SK-N-SH (cell line): ENCODE measurements around the gene NAPA. TPM values are rescaled to one million over a fixed set of nuclear protein-coding genes. Genes with fewer than 3 reads are reported as not detected.

Source experiments
- CTCF ChIA-PET: fragments of 300-600, 350-600 bp; formaldehyde crosslinking; extraction: SDS; loops from one replicate; lab custom pipeline; 2021; lab: Yijun Ruan, JAX
- POLR2A ChIA-PET: fragments of 350-600 bp; sonication (Branson Sonifier 250); formaldehyde crosslinking; extraction: SDS; loops from one replicate; lab custom pipeline; 2020; ENCODE audit warnings: antibody characterized with exemption, inconsistent platforms; lab: Yijun Ruan, JAX
- DNase-seq: peaks from one replicate; pipeline ENCODE4 v3.0.0; 2012
- H2AFZ ChIP-seq: fragments of 200-600 bp; sonication (generic); 2 replicates; pipeline ENCODE4 v1.8.1; 2016; ENCODE audit warnings: antibody characterized with exemption, mild to moderate bottlenecking, low read depth
- H3F3A ChIP-seq: fragments of 200-600 bp; sonication (generic); replicated peaks from 2 replicates; pipeline ENCODE3; 2016; ENCODE audit warnings: antibody characterized with exemption, mild to moderate bottlenecking; ENCODE audit not compliant: insufficient read depth
- H3K27ac ChIP-seq, 2 experiments: fragments of 200-500 bp in 1 of 2; fragments of 200-600 bp in 1 of 2; sonication (Bioruptor generic) in 1 of 2; sonication (generic), shearing (Covaris generic) in 1 of 2; 2 replicates each; pipeline versions ENCODE4 v1.5.1 to v1.6.1; 2014 to 2016; ENCODE audit warnings: low read depth in 2 of 2, inconsistent platforms in 1 of 2, low read length in 1 of 2, mild to moderate bottlenecking in 1 of 2, mixed read lengths in 1 of 2
- H3K27me3 ChIP-seq: fragments of 200-600 bp; sonication (generic), shearing (Covaris generic); 2 replicates; pipeline ENCODE4 v1.6.1; 2016; ENCODE audit warnings: mixed run types; ENCODE audit not compliant: insufficient read depth
- H3K36me3 ChIP-seq, 2 experiments: fragments of 200-500 bp in 1 of 2; fragments of 200-600 bp in 1 of 2; sonication (Bioruptor generic) in 1 of 2; sonication (generic) in 1 of 2; replicated peaks in 1 of 2; 2 replicates each; pipeline versions ENCODE3 to v1.5.1; 2014 to 2016; ENCODE audit warnings: low read length in 1 of 2, mild to moderate bottlenecking in 1 of 2; ENCODE audit not compliant: insufficient read depth in 2 of 2, control insufficient read depth in 1 of 2
- H3K4me1 ChIP-seq, 2 experiments: fragments of 200-500 bp in 1 of 2; fragments of 200-600 bp in 1 of 2; sonication (Bioruptor generic) in 1 of 2; sonication (generic), shearing (Covaris generic) in 1 of 2; 2 replicates each; pipeline versions ENCODE4 v1.5.1 to v1.6.1; 2014 to 2016; ENCODE audit warnings: low read depth in 1 of 2, low read length in 1 of 2, mixed run types in 1 of 2; ENCODE audit not compliant: insufficient read depth in 2 of 2, control insufficient read depth in 1 of 2
- H3K4me2 ChIP-seq: fragments of 200-600 bp; sonication (generic), shearing (Covaris generic); 2 replicates; pipeline ENCODE4 v1.6.1; 2017; ENCODE audit warnings: mixed run types
- H3K4me3 ChIP-seq, 2 experiments: fragments of 200-500 bp in 1 of 2; fragments of 200-600 bp in 1 of 2; sonication (Bioruptor generic) in 1 of 2; sonication (generic), shearing (Covaris generic) in 1 of 2; 2 replicates each; pipeline versions ENCODE4 v1.5.1 to v1.8.1; 2014 to 2016; ENCODE audit warnings: low read depth in 2 of 2, inconsistent platforms in 1 of 2, low read length in 1 of 2, mild to moderate bottlenecking in 1 of 2, mixed read lengths in 1 of 2, moderate library complexity in 1 of 2
- H3K79me2 ChIP-seq: fragments of 200-600 bp; sonication (generic); 2 replicates; pipeline ENCODE4 v1.8.1; 2017; ENCODE audit warnings: mild to moderate bottlenecking; ENCODE audit not compliant: insufficient read depth
- H3K9ac ChIP-seq: fragments of 200-600 bp; sonication (generic); 2 replicates; pipeline ENCODE4 v1.6.1; 2017; ENCODE audit warnings: mixed run types
- H3K9me2 ChIP-seq: fragments of 200-600 bp; sonication (generic); 2 replicates; pipeline ENCODE4 v1.6.1; 2017; ENCODE audit warnings: mixed run types
- H3K9me3 ChIP-seq: fragments of 200-600 bp; sonication (generic); 2 replicates; pipeline ENCODE4 v1.6.1; 2017; ENCODE audit warnings: mixed run types, mild to moderate bottlenecking, moderate library complexity
- H4K20me1 ChIP-seq: fragments of 200-600 bp; sonication (generic); 2 replicates; pipeline ENCODE4 v1.6.1; 2017; ENCODE audit warnings: mild to moderate bottlenecking, mixed run types; ENCODE audit not compliant: insufficient read depth
- ELF1 ChIP-seq: IDR thresholded peaks from 2 replicates; pipeline ENCODE4 v1.4.0; 2012
- GABPA ChIP-seq: IDR thresholded peaks from 2 replicates; pipeline ENCODE4 v1.4.0; 2012; ENCODE audit warnings: low read depth, mild to moderate bottlenecking
- MEF2A ChIP-seq: IDR thresholded peaks from 2 replicates; pipeline ENCODE4 v1.4.0; 2012; ENCODE audit warnings: low read depth, borderline replicate concordance
- MXI1 ChIP-seq: IDR thresholded peaks from 2 replicates; pipeline ENCODE4 v1.6.1; 2012; ENCODE audit warnings: mild to moderate bottlenecking, low read depth, low read length, improper control_type of control experiment
- NRF1 ChIP-seq: IDR thresholded peaks from 2 replicates; pipeline ENCODE4 v1.6.1; 2012; ENCODE audit warnings: low read depth, mild to moderate bottlenecking, low read length
- RXRA ChIP-seq: IDR thresholded peaks from 2 replicates; pipeline ENCODE4 v1.4.0; 2012; ENCODE audit warnings: low read depth, mild to moderate bottlenecking, borderline replicate concordance
- TEAD4 ChIP-seq: IDR thresholded peaks from 2 replicates; pipeline ENCODE4 v1.4.0; 2012; ENCODE audit warnings: mild to moderate bottlenecking, borderline replicate concordance; ENCODE audit not compliant: insufficient read depth
- YY1 ChIP-seq: IDR thresholded peaks from 2 replicates; pipeline ENCODE4 v1.4.0; 2012; ENCODE audit warnings: low read depth, mild to moderate bottlenecking
- WGBS: methylation state at CpG from one replicate; pipeline ENCODE4 v1.1.6; 2017; ENCODE audit warnings: low lambda C conversion rate; 5-methylcytosine and 5-hydroxymethylcytosine counted together
- polyA plus RNA-seq, 3 experiments: library from polyadenylated mRNA; depleted of rRNA; stranded (reverse); fragments of >200 nt; gene quantifications; 2 replicates each; pipeline ENCODE4 v1.2.3, GENCODE V29; 2012
- TF ChIP-seq, protein P1 (sequence below): IDR thresholded peaks from 2 replicates; pipeline ENCODE4 v1.4.0; 2012; ENCODE audit warnings: low read depth, borderline replicate concordance
- TF ChIP-seq, protein P2 (sequence below): IDR thresholded peaks from 2 replicates; pipeline ENCODE4; 2012
- TF ChIP-seq, protein P3 (sequence below): IDR thresholded peaks from 2 replicates; pipeline ENCODE4 v1.4.0; 2012; ENCODE audit warnings: low read depth, borderline replicate concordance

NAPA gene
- polyA plus RNA-seq, 1 of the 3 experiments (the other 2 are of a cell fraction) = 84.1 TPM

DNA sequence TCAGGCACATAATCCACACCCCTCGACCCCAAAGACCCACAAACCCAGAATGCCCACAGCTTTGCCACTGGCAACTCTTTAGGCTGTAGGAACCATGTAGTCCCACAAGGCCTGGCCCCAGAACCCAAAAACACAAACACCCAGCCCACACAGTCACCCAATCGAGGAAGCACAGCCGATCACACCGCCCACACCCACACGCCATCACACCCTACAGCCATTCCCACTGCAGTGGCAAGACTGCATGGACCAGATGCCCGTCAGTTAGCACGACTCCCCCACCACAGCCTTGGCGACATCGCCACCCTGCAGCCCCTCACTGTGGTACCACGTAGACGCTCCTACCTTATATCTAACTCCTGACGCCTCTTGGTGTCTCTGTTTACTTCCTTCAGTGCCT is 71.5 kb downstream of the NAPA start:
- Histone ChIP-seq H3F3A (peaks cover 4% of the 10 kb centered on the region), H2AFZ (no peak overlapping the region), H3K9me3 (no peaks in the 10 kb centered on the region), H3K79me2 (no peaks in the 10 kb centered on the region), H3K27ac (no peak overlapping the region), H3K4me1 (peaks cover 0 to 9% of the 10 kb centered on the region in 2 experiments; a peak in 2 of 4 replicates)
- TF ChIP-seq RXRA = no peak
- no peak for TF ChIP-seq ELF1
- TF ChIP-seq, protein P1, sequence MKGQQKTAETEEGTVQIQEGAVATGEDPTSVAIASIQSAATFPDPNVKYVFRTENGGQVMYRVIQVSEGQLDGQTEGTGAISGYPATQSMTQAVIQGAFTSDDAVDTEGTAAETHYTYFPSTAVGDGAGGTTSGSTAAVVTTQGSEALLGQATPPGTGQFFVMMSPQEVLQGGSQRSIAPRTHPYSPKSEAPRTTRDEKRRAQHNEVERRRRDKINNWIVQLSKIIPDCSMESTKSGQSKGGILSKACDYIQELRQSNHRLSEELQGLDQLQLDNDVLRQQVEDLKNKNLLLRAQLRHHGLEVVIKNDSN = no peak
- no peak for TF ChIP-seq YY1
- TF ChIP-seq, protein P2, sequence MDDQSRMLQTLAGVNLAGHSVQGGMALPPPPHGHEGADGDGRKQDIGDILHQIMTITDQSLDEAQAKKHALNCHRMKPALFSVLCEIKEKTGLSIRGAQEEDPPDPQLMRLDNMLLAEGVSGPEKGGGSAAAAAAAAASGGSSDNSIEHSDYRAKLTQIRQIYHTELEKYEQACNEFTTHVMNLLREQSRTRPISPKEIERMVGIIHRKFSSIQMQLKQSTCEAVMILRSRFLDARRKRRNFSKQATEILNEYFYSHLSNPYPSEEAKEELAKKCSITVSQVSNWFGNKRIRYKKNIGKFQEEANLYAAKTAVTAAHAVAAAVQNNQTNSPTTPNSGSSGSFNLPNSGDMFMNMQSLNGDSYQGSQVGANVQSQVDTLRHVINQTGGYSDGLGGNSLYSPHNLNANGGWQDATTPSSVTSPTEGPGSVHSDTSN = no peak
- TF ChIP-seq, protein P3, sequence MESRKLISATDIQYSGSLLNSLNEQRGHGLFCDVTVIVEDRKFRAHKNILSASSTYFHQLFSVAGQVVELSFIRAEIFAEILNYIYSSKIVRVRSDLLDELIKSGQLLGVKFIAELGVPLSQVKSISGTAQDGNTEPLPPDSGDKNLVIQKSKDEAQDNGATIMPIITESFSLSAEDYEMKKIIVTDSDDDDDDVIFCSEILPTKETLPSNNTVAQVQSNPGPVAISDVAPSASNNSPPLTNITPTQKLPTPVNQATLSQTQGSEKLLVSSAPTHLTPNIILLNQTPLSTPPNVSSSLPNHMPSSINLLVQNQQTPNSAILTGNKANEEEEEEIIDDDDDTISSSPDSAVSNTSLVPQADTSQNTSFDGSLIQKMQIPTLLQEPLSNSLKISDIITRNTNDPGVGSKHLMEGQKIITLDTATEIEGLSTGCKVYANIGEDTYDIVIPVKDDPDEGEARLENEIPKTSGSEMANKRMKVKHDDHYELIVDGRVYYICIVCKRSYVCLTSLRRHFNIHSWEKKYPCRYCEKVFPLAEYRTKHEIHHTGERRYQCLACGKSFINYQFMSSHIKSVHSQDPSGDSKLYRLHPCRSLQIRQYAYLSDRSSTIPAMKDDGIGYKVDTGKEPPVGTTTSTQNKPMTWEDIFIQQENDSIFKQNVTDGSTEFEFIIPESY = no peak
- no peak for TF ChIP-seq TEAD4
- TF ChIP-seq MEF2A = no peak
- TF ChIP-seq GABPA = no peak
- TF ChIP-seq MXI1 = no peak
- TF ChIP-seq, all 33 proteins: peak for 0
- Histone ChIP-seq H3K9me2 (no peaks in the 10 kb centered on the region), H3K4me2 (no peak overlapping the region), H3K4me3 (no peak overlapping the region), H4K20me1 (0 out of 2 replicates have a peak, but pooled peaks cover 3% of the 10 kb centered on the region), H3K27me3 (no peaks in the 10 kb centered on the region; the same call in 1 of the 2 replicates), H3K36me3 (no peaks in the 10 kb centered on the region), H3K9ac (no peak overlapping the region)
- CTCF ChIA-PET = interaction anchor here (1.1 to 8.4 kb wide), 3 partner anchors 8 to 255 kb away, joined by 4 to 80 read pairs (median 32); partner anchors contain the start of gene KPTN
- no peak for DNase-seq
- 45% methylated on average over 11 of the region's 12 CpGs for WGBS
- POLR2A ChIA-PET = no interaction called here

DNA sequence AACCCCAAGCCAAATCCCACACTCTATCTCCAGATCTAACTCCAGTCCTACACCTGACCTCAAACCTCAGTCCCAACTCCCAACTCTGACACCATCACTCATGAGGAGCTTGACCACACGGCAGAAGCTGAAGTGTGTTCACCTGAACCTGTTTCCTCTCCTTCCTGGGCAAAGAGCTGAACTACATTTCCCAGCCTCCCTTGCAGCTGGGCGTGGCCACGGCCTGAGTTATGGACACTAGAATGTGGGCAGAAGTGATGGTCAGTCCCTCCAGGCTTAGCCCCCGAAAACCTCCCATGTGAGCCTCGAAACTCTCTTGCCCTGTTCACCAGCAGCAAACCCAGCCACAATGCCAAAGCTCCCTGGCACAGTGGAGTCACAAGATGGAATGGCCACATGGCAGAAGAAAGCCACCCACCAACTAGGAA is 76.1 kb downstream of the NAPA start:
- H3K27ac ChIP-seq = no peak overlapping the region

More for the DNA sequence above, 76.1 kb downstream of the NAPA start:
- Histone ChIP-seq H4K20me1 (no peaks in the 10 kb centered on the region), H3K27me3 (no peaks in the 10 kb centered on the region; the same call in 1 of the 2 replicates), H3K9me3 (no peaks in the 10 kb centered on the region), H3K9ac (no peak overlapping the region), H3K4me1 (no peaks in the 10 kb centered on the region; a peak in 1 of 4 replicates), H3K4me3 (no peak overlapping the region), H2AFZ (no peak overlapping the region), H3K79me2 (no peaks in the 10 kb centered on the region)
- WGBS = 8% methylated on average over 5 of the region's 5 CpGs
- POLR2A ChIA-PET = interaction anchor here (0.6 to 0.9 kb wide), 3 partner anchors 9 to 45 kb away, joined by 3 to 5 read pairs (median 5); partner anchors contain the start of gene KPTN
- DNase-seq = no peak
- no peak for TF ChIP-seq NRF1
- TF ChIP-seq, all 33 proteins: peak for 0
- Histone ChIP-seq H3K9me2 (no peaks in the 10 kb centered on the region), H3K36me3 (no peaks in the 10 kb centered on the region), H3K4me2 (no peak overlapping the region), H3F3A (no peaks in the 10 kb centered on the region)
- CTCF ChIA-PET = interaction anchor here (0.7 to 9.3 kb wide), 7 partner anchors 10 to 304 kb away, joined by 3 to 168 read pairs (median 14); partner anchors contain the start of gene NAPA

Other genes starting within 250 kb of the NAPA start
- gene INAFM1, start 240.2 kb downstream of the NAPA start, polyA plus RNA-seq (2012; rRNA removed) = 3.8 and 5.5 TPM in 2 replicates
- gene C5AR1, start 205.2 kb downstream of the NAPA start, polyA plus RNA-seq (2012; rRNA removed) = 1.2 and 1.3 TPM in 2 replicates
- gene C5AR2, start 182.9 kb downstream of the NAPA start, polyA plus RNA-seq (2012; rRNA removed) = 0.02 TPM in 1 of 2 replicates, not detected in the other
- gene DHX34, start 165.7 kb downstream of the NAPA start, polyA plus RNA-seq (2012; rRNA removed) = 14.8 and 16.4 TPM in 2 replicates
- 61.0 and 69.8 TPM in 2 replicates for gene MEIS3, start 95.5 kb downstream of the NAPA start, polyA plus RNA-seq (2012; rRNA removed)
- 0.29 and 0.58 TPM in 2 replicates for gene SLC8A2, start 43.2 kb downstream of the NAPA start, polyA plus RNA-seq (2012; rRNA removed)
- 15.8 and 17.7 TPM in 2 replicates for gene KPTN, start 30.8 kb downstream of the NAPA start, polyA plus RNA-seq (2012; rRNA removed)
- 0.08 TPM in 2 replicates for gene ZNF541, start 58.1 kb upstream of the NAPA start, polyA plus RNA-seq (2012; rRNA removed)
- 0.75 and 1.4 TPM in 2 replicates for gene BICRA, start 94.1 kb upstream of the NAPA start, polyA plus RNA-seq (2012; rRNA removed)
- gene EHD2, start 198.4 kb upstream of the NAPA start, polyA plus RNA-seq (2012; rRNA removed) = 26.3 and 55.5 TPM in 2 replicates
- gene NOP53, start 230.5 kb upstream of the NAPA start, polyA plus RNA-seq (2012; rRNA removed) = 198 and 275 TPM in 2 replicates